WERI-Rb-1 (cell line): ENCODE data around the gene ZNF609.

Experiments
- DNase-seq: peaks from one replicate; pipeline ENCODE4 v3.0.0-alpha.2; 2020
- H3K27ac ChIP-seq: fragments of 250-450 bp; sonication (Bioruptor Pico); 2 replicates; pipeline ENCODE4 v1.5.1; 2020; ENCODE audit warnings: mild to moderate bottlenecking, moderate library complexity
- H3K27me3 ChIP-seq: fragments of 250-450 bp; sonication (Bioruptor Pico); 2 replicates; pipeline ENCODE4 v1.5.1; 2021; ENCODE audit warnings: mild to moderate bottlenecking, low read depth, moderate library complexity; ENCODE audit not compliant: insufficient read depth, severe bottlenecking
- H3K36me3 ChIP-seq: fragments of 250-450 bp; sonication (Bioruptor Pico); 2 replicates; pipeline ENCODE4 v1.5.1; 2020; ENCODE audit warnings: mild to moderate bottlenecking, moderate library complexity
- H3K4me3 ChIP-seq: 2 replicates; pipeline ENCODE4 v1.5.1; 2011; ENCODE audit warnings: low read depth, mild to moderate bottlenecking, control low read depth, low read length
- H3K9me3 ChIP-seq: fragments of 250-450 bp; sonication (Bioruptor Pico); 2 replicates; pipeline ENCODE4 v1.5.1; 2021; ENCODE audit warnings: mild to moderate bottlenecking, moderate library complexity; ENCODE audit not compliant: severe bottlenecking
- TF ChIP-seq, protein P1 (sequence below): IDR thresholded peaks from 2 replicates; pipeline ENCODE4 v1.5.1; 2011; ENCODE audit warnings: low read depth, mild to moderate bottlenecking, control low read depth, inconsistent platforms, low read length

Gene ZNF609

DNA sequence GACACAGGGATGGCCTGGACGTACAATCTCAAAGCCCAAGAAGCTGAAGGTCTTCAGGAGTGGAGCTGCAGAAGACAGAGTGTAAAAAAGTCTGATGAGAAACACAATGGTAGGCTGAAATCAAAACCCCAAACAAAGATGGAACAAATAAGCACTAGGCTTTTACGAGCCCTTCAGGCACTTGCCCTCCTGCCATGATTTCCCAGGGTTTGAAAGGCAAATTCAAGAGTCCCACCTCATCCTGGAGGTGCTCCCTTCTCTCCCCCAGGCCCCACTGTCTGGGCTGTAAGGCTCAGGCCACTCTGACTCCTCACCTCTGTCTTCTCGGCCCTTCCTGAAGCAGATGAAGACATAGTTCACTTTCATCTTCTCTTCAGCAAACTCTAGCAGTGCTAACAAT is 228.4 kb downstream of the ZNF609 start:
- TF ChIP-seq, protein P1, sequence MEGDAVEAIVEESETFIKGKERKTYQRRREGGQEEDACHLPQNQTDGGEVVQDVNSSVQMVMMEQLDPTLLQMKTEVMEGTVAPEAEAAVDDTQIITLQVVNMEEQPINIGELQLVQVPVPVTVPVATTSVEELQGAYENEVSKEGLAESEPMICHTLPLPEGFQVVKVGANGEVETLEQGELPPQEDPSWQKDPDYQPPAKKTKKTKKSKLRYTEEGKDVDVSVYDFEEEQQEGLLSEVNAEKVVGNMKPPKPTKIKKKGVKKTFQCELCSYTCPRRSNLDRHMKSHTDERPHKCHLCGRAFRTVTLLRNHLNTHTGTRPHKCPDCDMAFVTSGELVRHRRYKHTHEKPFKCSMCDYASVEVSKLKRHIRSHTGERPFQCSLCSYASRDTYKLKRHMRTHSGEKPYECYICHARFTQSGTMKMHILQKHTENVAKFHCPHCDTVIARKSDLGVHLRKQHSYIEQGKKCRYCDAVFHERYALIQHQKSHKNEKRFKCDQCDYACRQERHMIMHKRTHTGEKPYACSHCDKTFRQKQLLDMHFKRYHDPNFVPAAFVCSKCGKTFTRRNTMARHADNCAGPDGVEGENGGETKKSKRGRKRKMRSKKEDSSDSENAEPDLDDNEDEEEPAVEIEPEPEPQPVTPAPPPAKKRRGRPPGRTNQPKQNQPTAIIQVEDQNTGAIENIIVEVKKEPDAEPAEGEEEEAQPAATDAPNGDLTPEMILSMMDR = no peak
- Histone ChIP-seq H3K4me3 (no peak overlapping the region), H3K36me3 (peaks cover 83% of the 10 kb centered on the region)

DNA sequence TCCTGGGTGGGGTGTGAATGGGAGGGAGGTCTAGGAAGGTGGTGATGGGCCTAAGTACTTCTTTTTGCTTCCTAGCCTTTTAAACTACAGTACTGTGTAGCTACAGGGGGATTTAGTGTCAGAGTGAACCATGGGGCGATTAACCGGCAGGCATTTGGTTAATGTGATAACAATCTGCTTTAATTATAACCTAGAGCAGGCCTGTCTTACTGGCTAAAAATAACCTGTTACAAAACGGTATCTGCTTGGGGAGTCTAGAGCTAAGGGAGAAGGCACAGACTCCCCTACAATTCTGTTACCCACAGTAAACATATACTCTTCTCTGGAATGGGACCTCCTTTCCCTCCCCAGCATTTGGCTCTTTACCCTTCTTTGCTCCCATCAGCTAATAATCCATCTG is 229.6 kb downstream of the ZNF609 start:
- peak overlapping the region; percentile 56 for H3K27ac ChIP-seq
- H3K4me3 ChIP-seq = no peak overlapping the region
- peaks cover 84% of the 10 kb centered on the region for H3K36me3 ChIP-seq
- H3K9me3 ChIP-seq = no peaks in the 10 kb centered on the region
- peak; percentile 49 for DNase-seq
- TF ChIP-seq, protein P1 = no peak
- no peaks in the 10 kb centered on the region for H3K27me3 ChIP-seq

More for the DNA sequence above, 228.4 kb downstream of the ZNF609 start:
- H3K9me3 ChIP-seq = no peaks in the 10 kb centered on the region
- peak overlapping the region; percentile 44 for H3K27ac ChIP-seq
- DNase-seq = no peak
- no peaks in the 10 kb centered on the region for H3K27me3 ChIP-seq

- Histone ChIP-seq H3K4me3 (no peak overlapping the region), H3K9me3 (no peaks in the 10 kb centered on the region), H3K27ac (peak overlapping the region; percentile 56), H3K27me3 (no peaks in the 10 kb centered on the region), H3K36me3 (peaks cover 82% of the 10 kb centered on the region)
- no peak for DNase-seq
- TF ChIP-seq, protein P1 = no peak
Observed at GRCh38 chr15:64690578-64691296, 230.4 kb downstream of the ZNF609 start.

- H3K36me3 ChIP-seq = peaks cover 78% of the 10 kb centered on the region
- no peaks in the 10 kb centered on the region for H3K9me3 ChIP-seq
- no peak for DNase-seq
- H3K27me3 ChIP-seq = no peaks in the 10 kb centered on the region
- TF ChIP-seq, protein P1 = no peak
- no peak overlapping the region for H3K27ac ChIP-seq
- no peak overlapping the region for H3K4me3 ChIP-seq
Observed at GRCh38 chr15:64691896-64692565, 231.7 kb downstream of the ZNF609 start.

DNA sequence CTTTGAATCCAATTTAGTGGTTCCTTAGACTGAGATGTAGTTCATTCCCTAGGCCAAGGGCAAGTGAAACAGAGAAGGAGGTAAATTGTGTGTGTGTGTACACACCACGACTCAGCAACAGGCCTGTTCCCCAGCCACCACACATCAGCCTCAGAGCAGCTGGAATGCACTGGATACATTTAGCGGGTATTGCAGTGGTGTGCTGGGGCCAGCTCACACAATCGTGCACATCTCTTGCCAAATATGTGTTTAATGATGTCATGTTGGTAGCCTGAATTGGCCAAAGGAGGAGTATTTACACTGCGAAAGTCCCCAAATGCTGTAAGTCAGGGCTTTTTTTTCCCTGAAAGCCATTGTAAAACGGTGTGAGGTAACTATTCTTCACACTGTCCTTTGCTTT is 232.8 kb downstream of the ZNF609 start:
- Histone ChIP-seq H3K36me3 (peaks cover 70% of the 10 kb centered on the region), H3K9me3 (no peaks in the 10 kb centered on the region), H3K27ac (no peak overlapping the region; the same call in 1 of the 2 replicates), H3K27me3 (no peaks in the 10 kb centered on the region), H3K4me3 (no peak overlapping the region)
- DNase-seq = no peak
- TF ChIP-seq, protein P1 = no peak

- Histone ChIP-seq H3K4me3 (no peak overlapping the region), H3K27ac (peak overlapping the region; percentile 78), H3K9me3 (no peaks in the 10 kb centered on the region), H3K27me3 (no peaks in the 10 kb centered on the region), H3K36me3 (peaks cover 53% of the 10 kb centered on the region)
- TF ChIP-seq, protein P1 = no peak
- DNase-seq = no peak
Observed at GRCh38 chr15:64694816-64695215, 234.4 kb downstream of the ZNF609 start.
